HG03469 (cell line): Measurements from ENCODE around the gene ILF3.

Source experiments
- ATAC-seq: cut with Tn5 transposase; IDR thresholded peaks from one replicate; pipeline ENCODE4 v1.9.1; 2021; ENCODE audit warnings: mild to moderate bottlenecking, moderate library complexity, moderate number of reproducible peaks; ENCODE audit not compliant: unreplicated experiment

Gene ILF3

DNA sequence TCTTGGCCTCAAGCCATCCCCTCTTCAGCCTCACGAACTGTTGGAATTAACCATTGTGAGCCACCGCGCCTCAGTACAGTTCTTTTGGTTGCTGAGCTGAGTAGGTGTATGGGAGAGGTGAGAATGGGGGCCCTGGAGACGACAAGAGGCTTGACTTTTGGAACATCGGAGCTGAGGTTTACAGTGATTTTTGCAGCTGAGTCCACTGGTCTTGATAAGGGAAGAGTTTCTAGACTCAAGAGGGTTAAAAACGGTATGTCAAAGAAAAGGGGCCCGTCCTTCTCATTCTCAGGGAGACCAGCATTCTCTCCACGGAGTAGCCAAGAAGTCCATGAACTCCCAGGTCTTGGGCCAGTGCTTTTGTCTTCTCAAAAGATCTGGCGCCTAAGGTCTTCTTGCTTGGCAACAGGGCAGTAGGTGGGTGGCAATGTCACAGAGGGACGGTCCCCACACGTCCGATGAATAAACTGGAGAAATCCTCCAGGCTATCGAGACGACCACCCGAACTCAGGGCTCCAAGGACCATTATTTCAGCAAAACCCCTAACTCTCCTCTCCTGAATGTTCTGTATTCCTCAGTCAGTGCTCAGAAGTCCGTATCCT is 40.7 kb downstream of the ILF3 start:
- no peak for ATAC-seq

GRCh38 chr19:10695401-10696398 is 41.6 kb downstream of the ILF3 start:
- no peak for ATAC-seq

DNA sequence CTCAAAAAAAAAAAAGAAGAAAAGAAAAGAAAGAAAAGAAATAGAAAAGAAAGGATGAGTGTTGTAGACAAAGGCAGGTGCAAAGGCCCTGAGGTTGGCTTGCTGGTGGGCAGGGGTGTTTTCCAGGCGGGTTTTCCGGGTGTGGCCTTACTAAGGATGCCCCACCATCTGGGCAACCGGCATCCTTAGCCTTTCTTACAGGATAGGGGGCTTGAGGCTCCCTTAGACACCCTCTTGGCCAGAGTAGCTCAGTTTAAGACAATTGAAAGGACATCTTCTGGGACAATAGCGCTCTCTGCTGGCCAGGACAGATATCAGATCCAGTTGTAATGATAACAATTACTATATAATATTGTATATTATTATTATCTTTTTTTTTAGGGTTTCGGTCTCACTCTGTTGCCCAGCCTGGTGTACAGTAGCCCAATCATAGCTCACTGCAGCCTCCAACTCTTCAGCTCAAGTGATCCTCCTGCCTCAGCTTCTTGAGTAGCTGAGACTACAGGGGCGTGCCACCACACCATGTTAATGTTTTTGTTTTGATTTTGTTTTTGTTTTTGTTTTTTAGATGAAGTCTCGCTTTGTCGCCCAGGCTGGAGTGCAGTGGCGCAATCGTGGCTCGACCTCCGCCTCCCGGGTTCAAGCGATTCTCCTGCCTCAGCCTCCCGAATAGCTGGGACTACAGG is 45.6 kb downstream of the ILF3 start:
- no peak for ATAC-seq

DNA sequence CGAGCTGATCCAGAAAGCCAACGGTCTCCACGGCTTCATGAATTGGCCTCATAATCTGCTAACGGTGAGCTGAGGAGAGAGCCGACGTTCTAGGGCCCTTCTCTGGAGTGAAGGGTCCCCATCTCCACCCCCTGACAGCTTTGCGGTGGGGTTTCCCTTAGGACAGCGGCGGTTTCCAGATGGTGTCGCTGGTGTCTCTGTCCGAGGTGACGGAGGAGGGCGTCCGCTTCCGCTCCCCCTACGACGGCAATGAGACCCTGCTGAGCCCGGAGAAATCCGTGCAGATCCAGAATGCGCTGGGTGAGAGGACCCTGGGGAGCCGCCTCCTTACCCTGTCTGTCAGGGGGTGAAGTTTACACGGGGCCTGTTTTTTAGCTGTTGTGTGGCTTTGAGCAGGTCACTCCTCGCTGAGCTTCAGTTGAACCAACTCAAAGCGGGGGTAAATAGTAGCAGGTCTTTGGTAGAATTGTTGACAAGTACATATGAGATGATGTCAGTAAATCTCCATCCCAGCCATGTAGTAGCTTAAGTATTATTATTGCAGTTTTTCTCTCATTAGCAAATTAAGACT is 47.9 kb downstream of the ILF3 start:
- no peak for ATAC-seq

- ATAC-seq, result no peak
These were observed 52.8 kb downstream of the ILF3 start for GRCh38 chr19:10706990-10707389.

GRCh38 chr19:10707440-10707839 is 53.3 kb downstream of the ILF3 start:
- ATAC-seq, result no peak

DNA sequence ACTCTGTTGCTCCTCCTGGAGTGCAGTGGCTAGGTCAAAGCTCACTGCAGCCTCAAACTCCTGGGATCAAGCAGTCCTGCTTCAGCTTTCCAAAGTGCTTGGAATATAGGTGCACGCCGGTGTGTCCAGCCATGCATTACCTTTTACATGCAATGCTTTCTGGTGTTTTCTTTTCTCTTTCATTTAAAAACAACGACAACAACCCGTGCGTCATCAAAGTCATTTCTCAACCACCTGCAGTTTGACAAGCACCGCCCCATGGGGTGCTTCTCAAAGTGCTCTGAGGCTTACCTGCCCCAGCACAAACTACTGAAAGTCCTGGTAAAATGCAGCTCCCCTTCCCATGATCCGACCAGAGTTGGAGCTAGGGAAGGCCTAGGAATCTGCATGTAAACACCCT is 54.1 kb downstream of the ILF3 start:
- ATAC-seq, result no peak

- ATAC-seq, result no peak
These were observed 57.9 kb downstream of the ILF3 start for GRCh38 chr19:10712045-10712444.

- ATAC-seq, result no peak
These were observed 58.6 kb downstream of the ILF3 start for GRCh38 chr19:10712754-10713153.

GRCh38 chr19:10713317-10713716 is 59.2 kb downstream of the ILF3 start:
- ATAC-seq, result no peak

GRCh38 chr19:10717054-10717355 is 62.9 kb downstream of the ILF3 start:
- no peak for ATAC-seq

DNA sequence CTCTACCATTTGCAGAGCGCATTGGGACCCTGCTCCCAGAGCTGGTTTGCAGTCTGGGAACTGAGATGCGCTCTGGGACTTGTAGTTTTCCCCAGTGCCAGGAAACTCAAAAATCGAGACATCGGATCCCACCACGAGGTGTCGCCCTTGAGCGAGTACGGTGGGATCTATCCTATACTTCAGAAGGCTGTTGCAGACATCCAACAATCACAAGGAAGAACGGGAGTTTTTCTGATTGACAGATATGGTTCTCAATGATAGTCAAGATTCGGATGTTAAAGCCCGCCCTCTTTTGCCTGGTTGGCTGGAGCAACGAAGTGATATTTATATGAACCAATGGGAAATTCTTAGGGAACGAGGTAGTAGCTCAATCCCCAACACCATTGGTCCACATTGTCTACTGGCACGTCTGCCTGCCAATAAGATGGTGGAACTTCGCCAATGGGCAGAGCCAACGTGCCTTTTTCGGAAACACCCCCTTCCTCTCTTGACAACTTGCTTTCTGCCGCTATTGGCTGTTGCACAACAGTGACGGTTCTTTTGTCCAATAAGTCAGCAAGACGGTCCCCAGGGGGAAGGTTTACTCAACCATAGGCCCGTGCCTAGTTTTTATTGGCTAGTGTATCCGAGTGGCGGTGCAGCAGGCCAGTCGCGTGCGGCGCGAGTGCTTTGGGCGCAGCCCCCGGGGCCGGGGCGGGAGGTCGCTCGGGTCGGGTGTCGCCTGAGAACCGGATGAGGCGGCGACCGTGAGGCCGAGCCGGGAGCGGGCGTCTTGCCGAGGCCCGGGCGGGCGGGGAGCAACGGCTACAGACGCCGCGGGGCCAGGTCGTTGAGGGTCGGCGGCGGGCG is 63.4 kb downstream of the ILF3 start, which contains the start of gene DNM2:
Gene DNM2 (plus strand): TSS at position 724 of the 849 bp plus-strand sequence. CDS start 164 bp downstream, outside the sequence.
- peak; percentile 73 for ATAC-seq

DNA sequence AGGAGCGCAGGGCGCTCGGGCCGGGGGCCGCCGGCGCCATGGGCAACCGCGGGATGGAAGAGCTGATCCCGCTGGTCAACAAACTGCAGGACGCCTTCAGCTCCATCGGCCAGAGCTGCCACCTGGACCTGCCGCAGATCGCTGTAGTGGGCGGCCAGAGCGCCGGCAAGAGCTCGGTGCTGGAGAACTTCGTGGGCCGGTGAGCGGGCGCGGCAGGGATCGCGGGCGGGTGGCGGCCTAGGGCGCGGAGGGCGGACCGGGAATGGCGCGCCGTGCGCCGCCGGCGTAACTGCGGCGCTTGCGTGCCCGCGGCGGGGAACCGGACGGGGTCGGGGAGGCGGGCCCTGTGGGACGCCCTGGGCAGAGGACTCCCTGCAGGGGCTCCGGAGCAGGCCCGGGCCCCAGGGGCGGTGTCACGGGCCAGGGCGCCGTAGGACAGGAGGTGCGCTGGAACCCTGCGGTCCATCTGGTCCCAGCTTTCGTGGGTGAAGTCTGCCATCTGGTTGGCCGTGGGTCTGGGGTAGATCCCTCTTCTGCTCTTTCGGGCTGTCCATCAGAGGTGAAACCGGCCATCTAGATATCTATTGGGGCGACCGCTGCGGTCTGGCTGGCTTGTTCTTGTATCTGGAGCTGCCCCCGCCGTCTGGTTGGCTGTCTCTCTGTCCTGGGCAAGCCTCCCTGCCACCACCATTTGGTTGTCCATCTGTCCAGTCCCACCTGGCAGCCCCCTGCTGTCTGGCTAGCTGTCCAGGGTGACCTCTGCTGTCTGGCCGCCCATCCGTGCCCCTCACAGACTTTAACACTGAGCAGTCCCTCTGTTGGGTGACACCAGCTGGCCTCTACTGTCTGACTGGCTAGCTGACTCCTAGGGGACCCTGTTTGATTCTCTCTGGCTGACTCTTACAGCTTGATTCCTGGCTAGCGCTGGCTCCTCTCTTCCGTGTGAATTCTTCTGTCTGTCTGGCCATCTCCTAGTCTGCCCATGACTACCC is 64.4 kb downstream of the ILF3 start:
- no peak for ATAC-seq

GRCh38 chr19:10719466-10719961 is 65.4 kb downstream of the ILF3 start:
- no peak for ATAC-seq

DNA sequence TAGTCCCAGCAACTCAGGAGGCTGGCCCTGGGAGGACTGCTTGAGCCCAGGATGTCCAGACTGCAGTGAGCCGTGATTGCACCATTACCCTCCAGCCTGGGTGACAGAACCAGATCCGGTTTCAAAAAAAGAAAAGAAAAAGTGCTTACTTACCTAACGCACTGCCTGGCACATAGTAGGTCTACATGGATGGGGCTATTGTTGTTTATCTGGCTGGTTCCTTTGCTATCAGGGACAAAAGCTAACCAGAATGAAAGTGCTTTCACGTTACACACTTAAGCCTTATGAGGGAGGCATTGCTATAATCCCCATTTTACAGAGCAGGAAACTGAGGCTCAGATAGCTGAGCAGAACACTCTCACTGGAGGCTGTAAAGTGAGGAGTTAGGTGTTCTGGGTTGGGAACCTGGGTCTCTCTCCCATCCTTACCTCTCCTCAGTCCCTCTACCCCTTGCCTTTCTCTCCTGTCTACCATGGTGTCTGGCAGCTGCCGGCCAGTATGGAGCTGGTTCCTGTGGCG is 66.5 kb downstream of the ILF3 start:
- no peak for ATAC-seq

DNA sequence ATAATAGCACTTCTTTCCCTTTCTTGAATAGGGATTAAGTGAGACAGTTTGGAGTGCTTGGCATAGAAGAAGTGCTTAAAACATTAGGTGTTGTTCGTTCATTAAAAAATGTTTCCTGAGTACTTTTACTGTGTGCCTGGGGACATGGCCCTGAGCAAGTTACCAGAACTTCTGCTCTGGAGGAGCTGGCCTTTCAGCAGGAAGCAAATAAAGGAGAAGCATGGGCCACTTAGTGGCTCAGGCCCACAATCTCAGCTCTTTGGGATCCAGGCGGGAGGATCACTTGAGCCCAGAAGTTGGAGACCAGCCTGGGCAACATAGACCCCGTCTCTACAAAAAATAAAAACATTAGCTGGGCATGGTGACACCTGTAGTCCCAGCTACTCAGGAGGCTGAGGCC is 69.4 kb downstream of the ILF3 start:
- no peak for ATAC-seq

DNA sequence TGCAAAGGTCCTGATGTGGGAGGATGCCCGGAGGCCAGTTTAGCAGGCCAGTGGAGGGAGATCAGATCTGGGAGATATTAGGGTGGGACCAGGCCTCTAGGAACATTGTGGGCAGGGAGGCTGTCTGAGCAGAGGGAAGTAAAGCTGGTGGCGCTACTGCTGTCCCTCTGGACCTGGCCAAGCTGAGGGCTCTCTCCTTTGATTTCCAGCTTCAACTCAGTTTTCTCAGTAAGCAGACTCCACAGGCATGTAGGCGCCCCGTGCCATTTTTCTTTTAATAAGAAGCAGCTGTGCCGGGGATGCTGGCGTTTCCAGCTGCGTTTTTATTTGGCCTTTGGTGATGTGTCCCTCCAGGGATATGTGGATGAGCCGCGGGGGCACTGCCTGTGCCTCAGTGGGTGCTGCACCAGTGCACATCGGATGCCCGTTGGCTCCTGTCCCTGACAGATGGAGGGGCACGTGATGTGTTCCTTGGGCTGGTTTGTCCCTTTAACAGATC is 70.5 kb downstream of the ILF3 start:
- ATAC-seq, result no peak

DNA sequence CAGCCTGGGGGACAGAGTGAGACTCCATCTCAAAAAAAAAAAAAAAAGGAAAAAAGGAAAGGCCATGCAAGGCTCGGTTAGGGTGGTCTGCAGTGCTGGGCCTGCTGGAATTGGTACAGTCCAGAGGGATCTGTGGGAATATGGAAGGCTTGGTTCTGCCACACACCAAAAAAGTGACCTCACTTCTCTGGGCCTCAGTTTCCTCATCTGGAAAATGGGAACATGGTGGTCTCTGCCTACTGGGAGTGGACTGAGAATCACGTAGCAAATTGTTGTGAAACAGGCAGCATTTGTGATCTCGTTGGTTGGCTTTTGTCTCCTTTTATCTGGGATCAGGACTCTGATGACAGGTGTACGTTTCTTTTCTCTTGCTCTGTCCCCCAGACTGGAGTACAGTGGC is 71.3 kb downstream of the ILF3 start:
- no peak for ATAC-seq

DNA sequence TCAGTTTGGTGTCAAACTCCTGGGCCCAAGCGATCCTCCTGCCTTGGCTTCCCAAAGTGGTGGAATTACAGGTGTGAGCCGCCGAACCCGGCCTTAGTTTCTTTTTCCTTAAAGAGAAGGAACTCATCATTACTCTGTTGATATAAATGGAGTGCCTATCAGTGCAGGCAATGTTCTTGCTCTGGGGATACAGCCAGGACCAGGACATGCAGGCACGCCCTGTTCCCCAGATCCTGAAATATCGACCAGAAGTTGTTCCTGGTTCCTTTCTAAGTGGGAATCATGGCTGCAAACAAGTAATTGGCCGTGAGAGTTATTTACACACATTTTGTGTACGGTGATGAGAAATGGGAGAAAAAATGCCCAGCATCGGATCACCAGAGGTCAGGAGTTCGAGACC is 72.1 kb downstream of the ILF3 start:
- no peak for ATAC-seq
